8988T (cell line): Measurements from ENCODE around the gene TRIM28.

Experiments used
- DNase-seq: peaks from one replicate; pipeline ENCODE4 v3.0.0; 2011

The TRIM28 gene

DNA sequence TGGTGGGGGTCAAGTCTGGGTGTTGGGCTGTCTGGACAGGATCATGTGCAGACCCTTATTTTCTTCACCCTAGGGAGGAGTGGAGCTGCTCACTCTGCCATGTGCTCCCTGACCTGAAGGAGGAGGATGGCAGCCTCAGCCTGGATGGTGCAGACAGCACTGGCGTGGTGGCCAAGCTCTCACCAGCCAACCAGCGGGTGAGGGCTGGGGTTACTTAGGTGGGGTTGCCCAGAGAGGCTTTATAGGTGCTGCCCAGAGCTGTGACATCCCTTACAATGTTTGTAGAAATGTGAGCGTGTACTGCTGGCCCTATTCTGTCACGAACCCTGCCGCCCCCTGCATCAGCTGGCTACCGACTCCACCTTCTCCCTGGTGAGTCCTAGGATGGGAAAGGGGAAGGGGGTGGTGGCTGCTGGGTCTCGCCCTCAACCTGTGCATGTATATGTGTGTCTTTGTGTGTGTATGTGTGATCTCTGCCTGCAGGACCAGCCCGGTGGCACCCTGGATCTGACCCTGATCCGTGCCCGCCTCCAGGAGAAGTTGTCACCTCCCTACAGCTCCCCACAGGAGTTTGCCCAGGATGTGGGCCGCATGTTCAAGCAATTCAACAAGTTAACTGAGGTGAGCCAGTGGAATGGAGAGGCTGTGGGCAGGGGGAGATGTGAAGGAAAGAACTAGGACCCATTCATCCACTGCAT is 5.9 kb downstream of the TRIM28 start:
- no peak for DNase-seq

DNA sequence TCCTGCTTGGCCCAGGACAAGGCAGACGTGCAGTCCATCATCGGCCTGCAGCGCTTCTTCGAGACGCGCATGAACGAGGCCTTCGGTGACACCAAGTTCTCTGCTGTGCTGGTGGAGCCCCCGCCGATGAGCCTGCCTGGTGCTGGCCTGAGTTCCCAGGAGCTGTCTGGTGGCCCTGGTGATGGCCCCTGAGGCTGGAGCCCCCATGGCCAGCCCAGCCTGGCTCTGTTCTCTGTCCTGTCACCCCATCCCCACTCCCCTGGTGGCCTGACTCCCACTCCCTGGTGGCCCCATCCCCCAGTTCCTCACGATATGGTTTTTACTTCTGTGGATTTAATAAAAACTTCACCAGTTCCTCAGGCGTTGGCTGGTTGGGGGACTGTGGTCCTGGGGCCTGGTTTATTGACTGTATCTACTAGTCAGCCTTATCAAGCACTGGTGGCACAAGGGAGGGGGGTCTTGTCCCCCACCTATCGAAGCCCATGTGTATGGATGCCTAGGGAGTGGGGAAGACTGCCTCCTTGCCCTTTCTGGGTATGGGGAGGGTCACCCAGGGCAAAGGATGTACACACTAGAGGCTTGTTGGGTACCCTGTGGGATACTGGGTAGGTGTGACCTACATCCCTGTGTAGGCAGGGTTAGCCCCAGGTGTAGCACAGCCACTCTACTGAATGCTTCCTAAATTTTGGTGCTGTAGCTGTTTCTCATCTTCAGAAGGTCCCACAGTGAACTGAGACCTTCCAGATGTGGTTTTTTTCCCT is 6.7 kb downstream of the TRIM28 start:
- DNase-seq: no peak

- no peak for DNase-seq
Observed at GRCh38 chr19:58551123-58551497, 7.2 kb downstream of the TRIM28 start.

GRCh38 chr19:58551577-58552471 is 8.0 kb downstream of the TRIM28 start:
- no peak for DNase-seq

DNA sequence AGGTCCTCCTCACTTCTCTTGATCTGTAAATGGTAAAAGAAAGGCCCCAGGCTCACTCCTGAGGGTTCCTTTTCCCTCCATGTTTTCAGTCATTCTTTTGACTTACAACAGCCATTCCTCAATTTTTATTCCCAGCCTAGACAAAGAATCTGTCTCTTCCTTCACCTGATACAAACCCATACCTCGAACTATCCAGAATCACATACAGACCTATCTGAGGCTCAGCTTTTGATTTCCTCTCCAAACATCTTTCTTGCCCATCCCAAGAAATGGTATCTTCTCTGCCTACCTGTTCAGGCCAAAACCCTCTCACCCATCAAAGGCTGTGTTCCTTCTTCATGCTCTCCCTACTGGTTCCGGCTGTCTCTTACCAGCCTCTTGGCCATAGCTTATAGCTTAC is 8.8 kb downstream of the TRIM28 start:
- no peak for DNase-seq

- DNase-seq: no peak
Observed at GRCh38 chr19:58553799-58554493, 10.1 kb downstream of the TRIM28 start.

- DNase-seq: peak; percentile 93
Observed at GRCh38 chr19:58554494-58555368, 10.9 kb downstream of the TRIM28 start, which contains the start of gene CHMP2A. Gene CHMP2A, minus strand, starts transcription at chr19:58555105. Its CDS starts 893 bp downstream, at chr19:58554212.

DNA sequence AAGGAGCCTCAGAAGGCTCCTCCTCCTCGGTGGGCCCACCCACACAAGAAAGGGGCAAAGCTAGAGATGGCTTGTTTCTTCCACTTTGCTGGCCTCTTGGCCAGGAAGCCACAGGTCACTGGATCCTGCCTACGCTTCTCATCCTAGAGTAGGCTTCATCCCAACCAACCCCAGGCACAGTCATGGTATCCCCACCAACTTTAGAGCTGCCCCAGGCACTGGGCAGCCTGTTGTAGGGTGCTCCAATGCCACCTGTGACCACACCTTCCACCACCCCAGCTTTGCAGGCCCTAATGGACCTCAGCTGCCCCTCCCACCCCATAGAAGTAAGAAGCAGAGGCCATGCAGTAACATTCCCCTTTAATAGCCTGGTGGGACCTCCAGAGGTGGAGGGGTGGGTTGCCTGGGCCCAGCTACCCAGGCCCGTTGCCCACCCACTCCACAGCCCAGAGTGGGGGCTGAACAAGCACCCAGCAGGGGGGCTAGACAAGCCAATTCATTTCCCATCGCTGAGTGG is 11.6 kb downstream of the TRIM28 start:
- no peak for DNase-seq

GRCh38 chr19:58555920-58556621 is 12.2 kb downstream of the TRIM28 start:
- no peak for DNase-seq

DNA sequence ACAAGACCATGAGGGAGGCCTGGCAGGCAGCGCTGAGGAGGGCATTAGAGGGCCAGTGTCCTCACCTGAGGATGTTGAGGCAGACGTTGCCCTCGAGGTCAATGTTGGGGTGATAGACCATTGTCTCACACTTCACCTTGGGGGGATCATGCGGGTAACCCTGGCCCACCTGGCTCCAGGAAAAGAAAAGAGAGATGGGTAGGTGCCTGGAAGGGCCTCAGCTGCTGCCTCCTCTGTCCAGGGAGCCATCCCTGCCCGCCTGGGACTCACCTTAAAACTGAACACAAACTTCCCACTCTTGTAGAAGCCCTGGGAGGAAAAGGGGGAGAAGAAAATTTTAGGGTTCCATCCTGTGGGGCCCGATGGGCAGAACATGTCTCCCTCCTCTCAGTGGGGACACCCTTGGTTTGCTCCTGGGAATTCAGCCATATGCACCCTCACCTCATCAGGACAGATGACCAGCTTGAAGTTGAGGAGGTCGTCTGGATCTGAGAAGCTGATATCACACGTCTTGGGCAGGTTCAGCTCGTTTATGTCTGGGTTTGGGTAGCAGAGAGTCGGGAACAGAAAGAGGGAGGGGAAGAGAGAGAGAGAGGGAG is 12.9 kb downstream of the TRIM28 start:
- DNase-seq: no peak

GRCh38 chr19:58557221-58558065 is 13.6 kb downstream of the TRIM28 start:
- DNase-seq: no peak

DNA sequence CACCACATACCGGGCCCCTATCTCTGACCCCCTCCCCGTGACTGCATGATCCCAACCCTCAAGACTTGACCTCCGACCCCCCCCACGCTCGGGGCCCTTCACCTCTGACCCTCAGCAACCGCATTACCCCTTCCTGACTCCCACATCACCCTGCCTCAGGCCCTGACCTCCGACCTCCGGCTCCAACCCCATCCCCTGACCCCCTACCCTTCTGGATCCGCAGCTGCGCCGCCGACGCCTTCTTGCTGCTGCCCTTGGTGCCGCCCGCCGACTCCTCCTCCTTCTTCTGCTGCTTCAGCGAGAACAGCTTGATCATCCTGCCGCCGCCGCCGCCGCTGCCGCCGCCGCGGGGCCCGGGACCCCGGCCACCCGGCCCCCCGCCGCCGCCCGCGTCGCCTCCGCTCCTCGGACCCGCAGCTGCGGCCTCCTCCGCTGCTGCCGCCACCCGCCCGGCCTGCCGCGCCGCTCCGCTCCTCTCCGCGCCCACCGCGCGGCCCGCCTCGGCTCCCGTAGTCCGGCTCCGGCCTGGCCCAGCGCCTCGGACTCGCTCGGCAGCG is 14.3 kb downstream of the TRIM28 start, which contains the start of gene UBE2M:
TSS of gene UBE2M (minus strand) at position 546 of the 557 bp plus-strand sequence. CDS start at position 316, 230 bp downstream.
- DNase-seq: no peak

DNA sequence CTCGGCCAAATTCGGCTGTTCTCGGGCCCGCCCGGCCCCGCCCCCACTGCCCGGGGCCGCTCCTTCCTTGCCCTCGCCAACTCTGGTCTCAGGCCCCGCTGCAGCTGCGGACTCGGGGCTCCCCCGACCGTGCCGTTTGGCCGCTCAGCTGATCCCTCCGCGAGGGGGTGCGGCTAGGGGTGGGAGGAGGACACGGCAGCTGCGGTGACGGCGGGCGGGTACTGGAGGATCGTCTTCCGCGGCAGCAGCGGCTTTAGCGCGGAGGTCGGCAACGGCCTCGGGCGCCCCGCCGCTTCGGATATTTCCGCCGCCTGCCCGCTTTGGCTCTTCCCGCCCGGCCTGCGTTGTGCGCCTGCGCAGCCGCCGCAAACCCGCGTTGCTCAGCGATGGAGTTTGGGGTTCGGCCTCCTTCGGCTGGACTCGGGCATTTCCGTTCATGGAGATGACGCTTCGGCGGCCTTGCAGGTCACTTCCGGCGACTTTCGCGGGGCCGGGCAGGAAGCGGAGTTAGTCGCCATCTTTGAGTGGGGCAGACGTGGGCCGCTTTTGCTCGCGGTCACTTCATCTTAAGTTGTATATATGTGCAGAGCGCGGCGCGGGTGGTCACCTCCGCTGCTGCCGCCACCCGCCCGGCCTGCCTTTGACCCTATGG is 14.9 kb downstream of the TRIM28 start:
- peak; percentile 93 for DNase-seq

DNA sequence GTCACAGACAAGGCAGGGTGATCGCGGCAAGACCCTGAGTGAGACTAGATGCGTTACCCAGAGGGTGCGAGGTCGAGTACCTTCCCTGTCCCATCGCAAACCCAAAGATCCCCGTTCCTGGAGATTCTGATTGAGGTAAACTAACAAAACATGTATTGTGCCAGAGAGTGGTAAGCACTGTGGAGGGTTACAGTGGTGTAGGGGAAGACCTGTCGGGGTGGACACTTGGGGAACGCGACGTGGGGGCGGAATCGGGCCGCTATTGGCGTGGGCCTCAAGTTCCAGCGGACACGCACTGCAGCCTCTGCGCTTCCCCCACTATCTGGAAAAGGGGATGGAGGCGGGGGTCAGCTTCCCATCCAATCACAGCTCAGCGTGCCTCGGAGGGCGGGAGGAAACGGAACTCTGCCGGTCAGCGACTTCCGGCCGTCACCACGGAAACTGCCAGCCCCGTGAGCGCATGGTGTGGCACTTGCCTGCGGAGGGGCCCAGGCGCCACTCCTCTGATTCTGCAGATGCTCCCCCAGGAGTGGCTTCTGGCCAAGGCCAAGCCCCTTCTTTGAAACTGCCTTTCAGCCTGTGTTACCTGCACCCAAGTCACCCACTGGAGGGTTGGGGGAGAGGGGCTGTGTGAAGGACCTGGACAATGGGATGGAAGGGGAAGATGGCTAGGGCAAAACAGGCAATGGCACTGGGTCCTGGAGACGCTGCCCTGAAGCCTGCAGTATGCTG is 15.6 kb downstream of the TRIM28 start:
- DNase-seq: peak; percentile 97

- DNase-seq: no peak
Observed at GRCh38 chr19:58560007-58560887, 16.4 kb downstream of the TRIM28 start.

- no peak for DNase-seq
Observed at GRCh38 chr19:58560921-58561320, 17.1 kb downstream of the TRIM28 start.
